T-helper 2 cell (primary cell): ENCODE data around the gene ENSA.
A peak's percentile ranks its signal among the peaks of the same experiment; 100 is the strongest.
"Not testable (repeated sequence)": the region's sequence is repeated elsewhere in the genome, so short reads cannot be mapped to it uniquely, and the experiment has no call there.

ENCODE experiments used
- DNase-seq, 5 experiments: peaks; one replicate each; pipeline versions ENCODE4 v3.0.0 to v3.0.0-alpha.2; 2012 to 2022
- total RNA-seq, 2 donors: gene quantifications; one replicate each; lab custom pipeline; 2026; lab: John Stamatoyannopoulos, UW

Gene ENSA, protein sequence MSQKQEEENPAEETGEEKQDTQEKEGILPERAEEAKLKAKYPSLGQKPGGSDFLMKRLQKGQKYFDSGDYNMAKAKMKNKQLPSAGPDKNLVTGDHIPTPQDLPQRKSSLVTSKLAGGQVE
- total RNA-seq: 143 to 174 reads per million in 2 donors

GRCh38 chr1:150629115-150629928, at the start of gene ENSA:
Gene ENSA, minus strand, starts transcription at chr1:150629612. Its CDS starts 142 bp downstream, at chr1:150629470.
- peak; percentile 86 to 100 (median 95) for DNase-seq

GRCh38 chr1:150678988-150679387, 49.6 kb upstream of the ENSA start:
- DNase-seq: no peak

DNA sequence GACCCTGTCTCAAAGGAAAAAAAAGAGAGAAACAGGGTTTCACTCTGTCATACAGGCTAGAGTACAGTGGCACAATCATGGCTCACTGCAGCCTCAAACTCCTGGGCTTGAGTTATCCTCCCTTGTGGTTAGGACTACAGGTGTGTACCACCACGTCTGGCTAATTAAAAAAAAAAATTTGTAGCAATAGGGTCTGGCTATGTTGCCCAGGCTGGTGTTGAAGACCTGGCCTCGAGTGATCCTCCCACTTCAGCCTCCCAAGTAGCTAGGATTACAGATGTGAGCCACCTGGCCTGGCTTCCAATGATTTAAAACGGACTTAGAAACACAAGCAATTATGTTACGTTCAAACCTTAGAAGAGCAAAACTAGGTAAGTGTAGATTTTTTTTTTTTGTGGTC, 45.5 kb upstream of the ENSA start:
- no peak for DNase-seq

GRCh38 chr1:150663321-150663720, 33.9 kb upstream of the ENSA start:
- DNase-seq: no peak

- DNase-seq: no peak
Observed at GRCh38 chr1:150662811-150663210, 33.4 kb upstream of the ENSA start.

DNA sequence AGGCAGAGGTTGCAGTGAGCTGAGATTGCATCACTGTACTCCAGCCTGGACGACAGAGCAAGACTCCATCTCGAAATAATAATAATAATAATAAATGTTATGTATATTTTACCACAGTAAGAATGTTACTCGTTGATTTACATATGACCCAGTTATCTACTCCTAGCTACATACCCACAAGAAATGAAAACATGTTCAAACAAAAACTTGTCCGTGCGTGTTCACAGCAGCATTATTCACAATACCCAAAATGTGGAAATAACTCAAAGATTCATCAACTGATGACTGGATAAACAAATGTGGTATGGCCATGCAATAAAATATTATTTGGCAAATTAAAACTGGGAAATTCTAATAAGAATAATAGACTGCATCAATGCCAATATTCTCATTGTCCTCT, 31.7 kb upstream of the ENSA start:
- no peak for DNase-seq

- DNase-seq: no peak
Observed at GRCh38 chr1:150660584-150660983, 31.2 kb upstream of the ENSA start.

GRCh38 chr1:150657064-150657463, 27.7 kb upstream of the ENSA start:
- DNase-seq: not testable (repeated sequence)

- DNase-seq: not testable (repeated sequence)
Observed at GRCh38 chr1:150654635-150655034, 25.2 kb upstream of the ENSA start.

- DNase-seq: no peak
Observed at GRCh38 chr1:150650193-150650592, 20.8 kb upstream of the ENSA start.

DNA sequence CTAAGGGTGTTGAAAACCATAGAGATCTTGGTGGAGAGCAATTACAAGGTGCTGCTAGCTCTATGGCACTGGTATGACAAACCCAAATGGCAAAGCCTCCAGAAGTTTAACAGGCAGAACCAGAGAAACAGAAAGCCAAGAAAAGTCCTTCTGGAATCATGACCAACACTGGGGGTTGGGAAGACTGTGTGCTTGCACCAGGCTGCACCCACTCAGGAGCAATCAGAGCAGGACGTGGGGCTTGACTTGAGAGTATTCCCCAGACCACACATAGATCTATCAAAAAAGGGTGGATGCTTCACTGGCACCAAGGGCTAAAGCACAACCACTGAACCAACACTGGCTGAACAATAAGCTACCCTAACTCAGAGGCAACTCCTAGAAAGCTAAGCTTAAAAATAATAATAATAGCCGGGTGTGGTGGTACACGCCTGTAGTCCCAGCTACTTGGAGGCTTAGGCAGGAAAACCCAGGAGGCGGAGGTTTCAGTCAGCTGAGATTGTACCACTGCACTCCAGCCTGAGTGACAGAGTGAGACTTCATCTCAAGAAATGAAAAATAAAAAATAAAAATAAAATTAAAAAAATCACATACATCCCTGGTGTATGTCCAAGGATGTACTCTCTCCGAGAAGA, 20.1 kb upstream of the ENSA start:
- no peak for DNase-seq

DNA sequence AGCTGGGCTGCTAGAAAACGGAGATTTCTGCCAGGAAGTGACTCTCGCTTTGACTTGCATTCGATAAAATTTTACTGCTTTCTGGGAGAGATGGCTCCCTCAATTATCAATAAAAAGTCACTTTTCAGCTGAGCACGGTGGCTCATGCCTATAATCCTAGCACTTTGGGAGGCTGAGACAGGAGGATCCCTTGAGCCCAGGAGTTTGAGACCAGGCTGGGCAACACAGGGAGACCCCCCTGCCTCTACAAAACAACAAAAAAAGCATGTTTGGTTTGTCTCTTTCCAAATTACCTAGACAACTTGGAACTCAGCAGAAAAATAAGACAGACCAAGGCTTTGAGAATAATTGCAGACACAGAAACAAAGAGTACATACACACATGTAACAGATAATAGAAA, 12.9 kb upstream of the ENSA start:
- no peak for DNase-seq

DNA sequence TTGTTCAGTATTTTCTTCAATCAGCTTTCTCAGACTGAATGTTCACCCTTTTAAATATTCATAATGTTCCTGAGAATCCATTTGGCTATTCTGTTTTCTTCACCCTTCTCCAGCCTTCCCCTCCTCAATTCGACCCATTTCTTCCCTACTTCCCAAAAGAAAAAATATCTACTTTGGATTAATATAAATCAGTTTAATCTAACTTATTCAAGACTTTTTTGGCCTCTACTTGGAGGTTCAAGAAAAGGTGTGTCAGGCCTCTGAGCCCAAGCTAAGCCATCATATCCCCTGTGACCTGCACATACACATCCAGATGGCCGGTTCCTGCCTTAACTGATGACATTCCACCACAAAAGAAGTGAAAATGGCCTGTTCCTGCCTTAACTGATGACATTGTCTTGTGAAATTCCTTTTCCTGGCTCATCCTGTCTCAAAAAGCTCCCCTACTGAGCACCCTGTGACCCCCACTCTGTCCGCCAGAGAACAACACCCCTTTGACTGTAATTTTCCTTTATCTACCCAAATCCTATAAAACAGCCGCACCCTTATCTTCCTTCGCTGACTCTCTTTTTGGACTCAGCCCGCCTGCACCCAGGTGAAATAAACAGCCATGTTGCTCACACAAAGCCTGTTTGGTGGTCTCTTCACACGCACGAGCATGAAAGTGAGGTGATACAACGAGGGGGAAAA, 11.9 kb upstream of the ENSA start:
- DNase-seq: not testable (repeated sequence)

DNA sequence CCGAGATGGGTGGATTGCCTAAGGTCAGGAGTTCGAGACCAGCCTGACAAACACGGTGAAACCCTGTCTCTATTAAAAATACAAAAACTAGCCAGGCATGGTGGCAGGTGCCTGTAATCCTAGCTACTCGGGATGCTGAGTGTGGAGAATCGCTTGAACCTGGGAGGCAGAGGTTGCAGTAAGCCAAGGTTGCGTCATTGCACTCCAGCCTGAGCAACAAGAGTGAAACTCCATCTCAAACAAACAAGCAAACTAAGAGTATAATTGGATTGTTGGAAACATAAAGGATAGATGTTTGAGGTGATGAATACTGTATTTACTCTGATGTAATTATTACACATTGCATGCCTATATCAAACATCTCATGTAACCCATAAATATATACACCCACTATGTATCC, 9.0 kb upstream of the ENSA start:
- DNase-seq: not testable (repeated sequence)

DNA sequence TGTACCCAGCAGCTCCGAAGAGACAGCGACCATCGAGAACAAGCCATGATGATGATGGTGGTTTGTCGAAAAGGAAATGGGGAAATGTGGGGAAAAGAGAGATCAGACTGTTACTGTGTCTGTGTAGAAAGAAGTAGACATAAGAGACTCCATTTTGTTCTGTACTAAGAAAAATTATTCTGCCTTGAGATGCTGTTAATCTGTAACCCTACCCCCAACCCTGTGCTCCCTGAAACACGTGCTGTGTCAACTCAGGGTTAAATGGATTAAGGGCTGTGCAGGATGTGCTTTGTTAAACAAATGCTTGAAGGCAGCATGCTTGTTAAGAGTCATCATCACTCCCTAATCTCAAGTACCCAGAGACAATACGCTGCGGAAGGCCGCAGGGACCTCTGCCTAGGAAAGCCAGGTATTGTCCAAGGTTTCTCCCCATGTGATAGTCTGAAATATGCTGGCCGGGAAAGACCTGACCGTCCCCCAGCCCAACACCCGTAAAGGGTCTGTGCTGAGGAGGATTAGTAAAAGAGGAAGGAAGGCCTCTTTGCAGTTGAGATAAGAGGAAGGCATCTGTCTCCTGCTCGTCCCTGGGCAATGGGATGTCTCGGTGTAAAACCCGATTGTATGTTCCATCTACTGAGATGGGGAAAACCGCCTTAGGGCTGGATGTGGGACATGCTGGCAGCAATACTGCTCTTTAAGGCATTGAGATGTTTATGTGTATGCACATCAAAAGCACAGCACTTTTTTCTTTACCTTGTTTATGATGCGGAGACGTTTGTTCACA, 5.6 kb upstream of the ENSA start:
- not testable (repeated sequence) for DNase-seq

- no peak for DNase-seq
Observed at GRCh38 chr1:150628766-150629114, 672 bp downstream of the ENSA start.

DNA sequence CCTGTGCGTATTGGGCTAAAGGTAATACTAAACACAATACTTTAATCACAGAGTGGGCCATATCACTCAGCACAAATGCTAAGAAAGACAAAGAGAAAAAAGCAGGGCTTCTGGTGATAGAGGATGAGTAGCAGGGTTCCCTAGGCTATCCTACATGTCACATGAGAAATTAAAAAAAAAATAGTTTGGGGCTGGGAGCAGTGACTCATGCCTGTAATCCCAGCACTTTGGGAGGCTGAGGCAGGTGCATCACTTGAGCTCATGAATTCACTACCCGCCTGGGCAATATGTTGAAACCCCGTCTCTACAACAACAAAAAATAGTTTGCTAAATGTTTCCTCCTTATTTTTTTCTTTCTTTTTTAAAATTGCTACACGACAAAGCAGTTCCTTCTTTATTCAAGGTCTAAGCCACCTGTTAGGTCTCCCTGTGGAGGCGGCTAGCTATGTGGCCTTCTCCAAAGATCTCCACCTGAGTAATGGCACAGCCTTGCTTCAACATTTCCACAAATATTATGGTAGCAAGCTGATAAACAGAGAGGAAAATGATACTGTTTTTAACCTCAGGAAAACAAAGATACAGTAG, 1.5 kb downstream of the ENSA start:
- no peak for DNase-seq

GRCh38 chr1:150626150-150626549, 3.3 kb downstream of the ENSA start:
- peak in 1 of 5 experiments; percentile 37 for DNase-seq

GRCh38 chr1:150624546-150624945, 4.9 kb downstream of the ENSA start:
- not testable (repeated sequence) for DNase-seq

GRCh38 chr1:150624134-150624533, 5.3 kb downstream of the ENSA start:
- not testable (repeated sequence) for DNase-seq

DNA sequence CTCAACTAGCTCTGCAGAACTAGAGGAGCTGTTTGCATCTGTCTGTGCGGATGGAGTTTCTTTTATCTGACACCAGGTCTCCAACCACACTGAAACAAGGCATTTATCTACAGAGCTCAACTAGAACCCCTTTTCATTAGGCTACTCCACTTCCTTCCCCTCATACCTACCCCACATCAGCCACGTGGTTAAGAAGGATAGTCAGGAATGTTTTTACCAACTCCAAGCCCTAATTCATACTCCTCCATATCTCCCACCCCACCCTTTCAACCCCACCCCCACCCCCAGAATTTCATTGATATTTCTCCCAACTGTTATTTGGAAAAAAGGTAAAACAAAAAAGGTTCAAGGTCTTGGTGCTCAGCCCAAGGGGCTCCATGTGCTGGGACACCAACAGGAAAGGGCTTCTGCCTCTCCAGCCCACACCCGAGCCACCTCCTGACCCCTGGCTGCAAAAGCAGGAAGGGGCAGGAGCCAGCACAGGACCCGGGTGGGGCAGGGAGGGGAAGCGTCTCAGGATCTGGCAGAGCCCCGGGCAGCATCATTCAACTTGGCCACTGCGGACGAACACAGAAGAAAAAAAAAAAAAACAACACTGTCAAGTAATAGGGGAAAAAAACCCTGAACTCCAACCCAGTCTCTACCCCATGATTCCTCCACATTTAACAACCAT, 7.0 kb downstream of the ENSA start:
- DNase-seq: peak in 1 of 5 experiments; percentile 42
